A549 treated with CpdA at 1 μM for 4 hours (cell line): ENCODE results near the gene EEFSEC. TPM values are rescaled to one million over a fixed set of nuclear protein-coding genes. Genes with fewer than 3 reads are reported as not detected.

Source experiments
- total RNA-seq: library from RNA; stranded (reverse); fragments of 200-300 nt; extraction: Qiagen RNA extraction; gene quantifications from 5 replicates; pipeline ENCODE4 v1.2.3, GENCODE V29; 2022; ENCODE audit warnings: low read depth

The EEFSEC gene, protein sequence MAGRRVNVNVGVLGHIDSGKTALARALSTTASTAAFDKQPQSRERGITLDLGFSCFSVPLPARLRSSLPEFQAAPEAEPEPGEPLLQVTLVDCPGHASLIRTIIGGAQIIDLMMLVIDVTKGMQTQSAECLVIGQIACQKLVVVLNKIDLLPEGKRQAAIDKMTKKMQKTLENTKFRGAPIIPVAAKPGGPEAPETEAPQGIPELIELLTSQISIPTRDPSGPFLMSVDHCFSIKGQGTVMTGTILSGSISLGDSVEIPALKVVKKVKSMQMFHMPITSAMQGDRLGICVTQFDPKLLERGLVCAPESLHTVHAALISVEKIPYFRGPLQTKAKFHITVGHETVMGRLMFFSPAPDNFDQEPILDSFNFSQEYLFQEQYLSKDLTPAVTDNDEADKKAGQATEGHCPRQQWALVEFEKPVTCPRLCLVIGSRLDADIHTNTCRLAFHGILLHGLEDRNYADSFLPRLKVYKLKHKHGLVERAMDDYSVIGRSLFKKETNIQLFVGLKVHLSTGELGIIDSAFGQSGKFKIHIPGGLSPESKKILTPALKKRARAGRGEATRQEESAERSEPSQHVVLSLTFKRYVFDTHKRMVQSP
- 8.7 to 10.6 TPM (median 9.8 TPM) in 5 replicates for total RNA-seq

DNA sequence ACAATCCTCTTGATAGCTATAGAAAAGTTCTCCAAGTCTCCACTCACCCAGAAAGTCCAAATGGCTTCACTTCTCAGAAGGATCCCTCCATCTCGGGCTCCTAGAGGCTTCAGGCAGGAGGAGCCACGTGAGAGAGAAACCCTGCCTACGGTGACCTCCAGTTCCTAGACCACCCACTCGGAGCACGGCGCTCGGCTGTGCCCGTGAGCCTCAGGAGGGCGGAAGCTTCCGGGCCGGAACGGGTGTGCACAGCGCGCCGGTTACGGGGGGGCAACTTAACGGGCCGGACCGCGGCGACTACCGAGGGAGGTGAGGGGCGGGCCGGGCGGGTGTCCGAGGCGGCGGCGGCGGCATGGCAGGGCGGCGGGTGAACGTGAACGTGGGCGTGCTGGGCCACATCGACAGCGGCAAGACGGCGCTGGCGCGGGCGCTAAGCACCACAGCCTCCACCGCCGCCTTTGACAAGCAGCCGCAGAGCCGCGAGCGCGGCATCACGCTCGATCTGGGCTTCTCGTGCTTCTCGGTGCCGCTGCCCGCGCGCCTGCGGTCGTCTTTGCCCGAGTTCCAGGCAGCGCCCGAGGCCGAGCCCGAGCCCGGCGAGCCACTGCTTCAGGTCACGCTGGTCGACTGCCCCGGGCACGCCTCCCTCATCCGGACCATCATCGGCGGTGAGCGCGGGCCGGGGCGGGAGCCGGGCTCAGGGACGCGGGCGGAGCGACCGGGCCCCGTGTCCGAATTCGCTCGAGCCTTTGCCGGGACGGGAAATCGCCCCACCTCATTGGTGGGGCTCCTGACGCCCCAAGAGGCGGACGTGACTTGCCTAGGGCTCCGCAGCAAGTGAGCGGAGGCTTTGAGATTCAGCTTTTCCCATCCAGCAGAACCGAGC is at the start of gene EEFSEC:
EEFSEC (plus strand) TSS at position 326 of the 886 bp plus-strand sequence; CDS start at position 353, 27 bp downstream.

DNA sequence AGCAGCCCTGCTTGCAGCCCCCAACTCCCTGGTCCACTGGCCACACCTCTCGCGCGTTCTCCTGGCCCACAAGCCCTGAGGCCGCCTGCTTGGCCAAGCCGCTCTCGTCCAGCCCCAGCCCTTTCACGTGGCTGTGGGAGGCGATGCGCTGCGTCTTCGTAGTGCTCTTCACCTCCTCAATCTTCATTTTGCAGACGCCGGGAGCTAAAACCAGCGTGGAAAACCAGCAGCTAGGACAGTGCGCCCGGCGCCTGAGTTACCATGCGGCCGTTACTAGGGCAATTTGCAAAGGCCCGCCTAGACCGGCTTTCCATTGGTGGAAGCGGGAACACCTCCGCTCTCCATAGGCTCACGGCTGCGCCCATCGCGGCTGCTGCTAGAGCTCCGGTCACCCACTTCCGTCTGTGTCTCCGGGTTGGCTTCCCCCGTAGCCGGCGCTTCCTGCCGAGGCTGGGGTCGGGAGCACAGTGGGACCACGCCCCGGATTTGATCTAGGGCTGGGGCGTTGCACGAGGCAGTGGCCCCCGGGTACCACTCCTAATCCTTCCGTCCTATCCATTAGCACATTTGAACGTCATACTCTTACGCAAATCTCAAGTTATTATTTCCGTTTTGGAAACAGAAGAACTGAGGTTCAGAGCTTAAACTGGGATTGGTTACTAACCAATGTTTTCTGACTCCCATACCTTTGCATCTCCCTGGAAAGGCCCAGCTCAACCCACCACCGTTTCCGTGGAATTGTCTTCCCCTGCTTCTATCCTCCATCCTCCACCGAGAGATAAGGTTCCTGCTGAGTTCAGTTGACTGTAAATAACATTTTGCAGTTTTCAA is 29.5 kb upstream of the EEFSEC start, which contains the start of gene RUVBL1:
RUVBL1 (minus strand) TSS at position 275 of the 831 bp plus-strand sequence; CDS start at position 187, 88 bp downstream.

Other genes with a start within 250 kb of the EEFSEC start
- gene KBTBD12, start 238.2 kb upstream of the EEFSEC start, total RNA-seq, result not detected in 5 replicates
- 115 to 134 TPM (median 133 TPM) in 5 replicates for gene SEC61A1, start 101.0 kb upstream of the EEFSEC start, total RNA-seq
- 97.3 to 106 TPM (median 103 TPM) in 5 replicates for gene RUVBL1, start 29.7 kb upstream of the EEFSEC start, total RNA-seq